HEK293 (cell line): ENCODE data around the gene NLGN1.
"Not testable (repeated sequence)": the region's sequence is repeated elsewhere in the genome, so short reads cannot be mapped to it uniquely, and the experiment has no call there.

Experiments used
- CTCF ChIA-PET: fragments of 350-600 bp; formaldehyde crosslinking; extraction: SDS; loops from one replicate; lab custom pipeline; 2021; ENCODE audit warnings: antibody characterized with exemption; lab: Yijun Ruan, JAX
- POLR2A ChIA-PET: fragments of 300-600 bp; formaldehyde crosslinking; extraction: SDS; loops from one replicate; lab custom pipeline; 2020; ENCODE audit warnings: antibody characterized with exemption, inconsistent platforms; lab: Yijun Ruan, JAX
- H3K27ac ChIP-seq: fragments of 200-500 bp; sonication (Bioruptor generic); 2 replicates; pipeline ENCODE4 v1.5.1; 2014; ENCODE audit warnings: low read depth, low read length, control low read depth, inconsistent platforms; ENCODE audit errors: extremely low read depth
- H3K36me3 ChIP-seq, 2 experiments: fragments of 200-500 bp in 1 of 2; sonication (Bioruptor generic) in 1 of 2; 1 replicate in 1 of 2; 2 replicates in 1 of 2; pipeline ENCODE4 v1.5.1; 2014 to 2017; ENCODE audit warnings: inconsistent platforms in 2 of 2, low read length in 2 of 2; ENCODE audit not compliant: control insufficient read depth in 2 of 2, insufficient read depth in 1 of 2
- H3K4me1 ChIP-seq: fragments of 200-500 bp; sonication (Bioruptor generic); 2 replicates; pipeline ENCODE4 v1.5.1; 2014; ENCODE audit warnings: mild to moderate bottlenecking, low read length, inconsistent platforms; ENCODE audit not compliant: control insufficient read depth, insufficient read depth
- H3K4me3 ChIP-seq: 2 replicates; pipeline ENCODE4 v1.5.1; 2011; ENCODE audit warnings: low read depth, mild to moderate bottlenecking, control low read depth, low read length, moderate library complexity
- H3K9me3 ChIP-seq: fragments of 200-500 bp; sonication (Bioruptor generic); 2 replicates; pipeline ENCODE4 v1.5.1; 2014; ENCODE audit warnings: low read depth, low read length, inconsistent platforms; ENCODE audit not compliant: control insufficient read depth, insufficient read depth
- BCL11B ChIP-seq: fragments of 450-650 bp; formaldehyde crosslinking; IDR thresholded peaks from 2 replicates; pipeline ENCODE4 v1.5.1; 2016; ENCODE audit warnings: low read depth, missing biosample characterization, missing genetic modification characterization
- HOXA7 ChIP-seq: sonication (generic); formaldehyde crosslinking; IDR thresholded peaks from 2 replicates; pipeline ENCODE4 v1.8.1; 2022; ENCODE audit warnings: missing genetic modification reagents, borderline replicate concordance
- HOXC10 ChIP-seq: sonication (generic); formaldehyde crosslinking; IDR thresholded peaks from 2 replicates; pipeline ENCODE4 v1.8.1; 2023; ENCODE audit warnings: mild to moderate bottlenecking, missing genetic modification reagents
- KLF8 ChIP-seq: fragments of 450-650 bp; formaldehyde crosslinking; IDR thresholded peaks from 2 replicates; pipeline ENCODE4 v1.5.1; 2016; ENCODE audit warnings: missing biosample characterization, missing genetic modification characterization
- MYNN ChIP-seq: fragments of 450-650 bp; formaldehyde crosslinking; IDR thresholded peaks from 2 replicates; pipeline ENCODE4 v1.5.1; 2016; ENCODE audit warnings: missing biosample characterization, missing genetic modification characterization, borderline replicate concordance
- OVOL3 ChIP-seq: fragments of 450-650 bp; formaldehyde crosslinking; IDR thresholded peaks from 2 replicates; pipeline ENCODE4 v1.5.1; 2016; ENCODE audit warnings: missing biosample characterization, missing genetic modification characterization
- SCRT1 ChIP-seq: fragments of 450-650 bp; formaldehyde crosslinking; IDR thresholded peaks from 2 replicates; pipeline ENCODE4 v1.5.1; 2016; ENCODE audit warnings: missing biosample characterization, missing genetic modification characterization, borderline replicate concordance
- SETDB1 ChIP-seq: IDR thresholded peaks from one replicate; pipeline ENCODE4 v1.6.1; 2017; ENCODE audit warnings: mild to moderate bottlenecking, low read length, moderate library complexity, mixed read lengths; ENCODE audit not compliant: insufficient read length
- WT1 ChIP-seq: fragments of 450-650 bp; formaldehyde crosslinking; IDR thresholded peaks from 2 replicates; pipeline ENCODE4 v1.5.1; 2016; ENCODE audit warnings: missing biosample characterization, missing genetic modification characterization
- ZBTB44 ChIP-seq: fragments of 450-650 bp; IDR thresholded peaks from 2 replicates; pipeline ENCODE4 v1.5.1; 2018; ENCODE audit warnings: missing biosample characterization, mild to moderate bottlenecking, missing genetic modification characterization
- ZBTB48 ChIP-seq: fragments of 450-650 bp; formaldehyde crosslinking; IDR thresholded peaks from 2 replicates; pipeline ENCODE4 v1.5.1; 2016; ENCODE audit warnings: missing biosample characterization, missing genetic modification characterization
- ZBTB49 ChIP-seq: fragments of 450-650 bp; formaldehyde crosslinking; IDR thresholded peaks from 2 replicates; pipeline ENCODE4 v1.5.1; 2016; ENCODE audit warnings: missing biosample characterization, missing genetic modification characterization, low read depth
- ZBTB6 ChIP-seq: fragments of 450-650 bp; formaldehyde crosslinking; IDR thresholded peaks from 2 replicates; pipeline ENCODE4 v1.5.1; 2017; ENCODE audit warnings: missing biosample characterization, missing genetic modification characterization
- ZNF146 ChIP-seq: fragments of 450-650 bp; formaldehyde crosslinking; IDR thresholded peaks from 2 replicates; pipeline ENCODE4 v1.5.1; 2016; ENCODE audit warnings: missing biosample characterization, missing genetic modification characterization
- ZNF341 ChIP-seq: fragments of 450-650 bp; formaldehyde crosslinking; IDR thresholded peaks from 2 replicates; pipeline ENCODE4; 2016; ENCODE audit warnings: low read depth, missing biosample characterization, missing genetic modification characterization
- ZNF426 ChIP-seq: fragments of 450-650 bp; formaldehyde crosslinking; IDR thresholded peaks from 2 replicates; pipeline ENCODE4 v1.5.1; 2017; ENCODE audit warnings: missing biosample characterization, missing genetic modification characterization, mild to moderate bottlenecking, inconsistent platforms, moderate library complexity
- ZNF529 ChIP-seq: fragments of 450-650 bp; formaldehyde crosslinking; IDR thresholded peaks from 2 replicates; pipeline ENCODE4 v1.5.1; 2017; ENCODE audit warnings: missing genetic modification characterization, missing biosample characterization; ENCODE audit not compliant: insufficient replicate concordance
- ZNF558 ChIP-seq: fragments of 450-650 bp; formaldehyde crosslinking; IDR thresholded peaks from 2 replicates; pipeline ENCODE4 v1.5.1; 2016; ENCODE audit warnings: missing biosample characterization, missing genetic modification characterization
- ZNF610 ChIP-seq: fragments of 450-650 bp; formaldehyde crosslinking; IDR thresholded peaks from 2 replicates; pipeline ENCODE4 v1.5.1; 2016; ENCODE audit warnings: missing biosample characterization, missing genetic modification characterization, borderline replicate concordance
- ZNF843 ChIP-seq: fragments of 450-650 bp; formaldehyde crosslinking; IDR thresholded peaks from 2 replicates; pipeline ENCODE4 v1.5.1; 2016; ENCODE audit warnings: missing biosample characterization, missing genetic modification characterization
- ZSCAN16 ChIP-seq: fragments of 450-650 bp; formaldehyde crosslinking; IDR thresholded peaks from 2 replicates; pipeline ENCODE4 v1.5.1; 2016; ENCODE audit warnings: missing biosample characterization, missing genetic modification characterization

NLGN1 gene

GRCh38 chr3:173538410-173538809, 140.9 kb downstream of the NLGN1 start:
- Histone ChIP-seq H3K4me1 (no peaks in the 10 kb centered on the region), H3K4me3 (no peak overlapping the region), H3K36me3 (no peaks in the 10 kb centered on the region), H3K27ac (no peak overlapping the region), H3K9me3 (no peaks in the 10 kb centered on the region)
- TF ChIP-seq ZBTB48 (no peak), MYNN (tag by site-specific recombination) (no peak), ZBTB6 (tag by site-specific recombination) (no peak), OVOL3 (tag by site-specific recombination) (no peak), ZNF426 (tag by site-specific recombination) (no peak), ZBTB44 (no peak), SCRT1 (tag by site-specific recombination) (no peak), ZNF843 (tag by site-specific recombination) (no peak), HOXA7 (CRISPR knock-in tag) (no peak), ZNF529 (tag by site-specific recombination) (no peak), WT1 (tag by site-specific recombination) (no peak), BCL11B (tag by site-specific recombination) (no peak), HOXC10 (CRISPR knock-in tag) (no peak), ZNF558 (tag by site-specific recombination) (no peak), SETDB1 (no peak), KLF8 (no peak), ZBTB49 (tag by site-specific recombination) (no peak), ZNF341 (no peak), ZSCAN16 (no peak), ZNF610 (tag by site-specific recombination) (no peak)
- ChIA-PET CTCF (interaction anchor here (0.6 kb wide), 1 partner anchor 562 kb away, joined by 4 read pairs; no protein-coding TSS in a partner anchor), POLR2A (no interaction called here)

GRCh38 chr3:173545590-173545989, 148.0 kb downstream of the NLGN1 start:
- H3K4me3 ChIP-seq, H3K36me3 ChIP-seq, H3K9me3 ChIP-seq, POLR2A ChIA-PET, H3K4me1 ChIP-seq, H3K27ac ChIP-seq: not testable (repeated sequence)
- CTCF ChIA-PET, result interaction anchor here (0.6 kb wide), 1 partner anchor 1748 kb away, joined by 3 read pairs; no protein-coding TSS in a partner anchor
- peak; percentile 93 for TF ChIP-seq ZNF146 (tag by site-specific recombination)
